HG02763 (cell line): ENCODE results near the gene ATP8B3.

Source experiments
- ATAC-seq: cut with Tn5 transposase; IDR thresholded peaks from one replicate; pipeline ENCODE4 v1.9.1; 2021; ENCODE audit warnings: mild to moderate bottlenecking, moderate library complexity; ENCODE audit not compliant: unreplicated experiment

The ATP8B3 gene

DNA sequence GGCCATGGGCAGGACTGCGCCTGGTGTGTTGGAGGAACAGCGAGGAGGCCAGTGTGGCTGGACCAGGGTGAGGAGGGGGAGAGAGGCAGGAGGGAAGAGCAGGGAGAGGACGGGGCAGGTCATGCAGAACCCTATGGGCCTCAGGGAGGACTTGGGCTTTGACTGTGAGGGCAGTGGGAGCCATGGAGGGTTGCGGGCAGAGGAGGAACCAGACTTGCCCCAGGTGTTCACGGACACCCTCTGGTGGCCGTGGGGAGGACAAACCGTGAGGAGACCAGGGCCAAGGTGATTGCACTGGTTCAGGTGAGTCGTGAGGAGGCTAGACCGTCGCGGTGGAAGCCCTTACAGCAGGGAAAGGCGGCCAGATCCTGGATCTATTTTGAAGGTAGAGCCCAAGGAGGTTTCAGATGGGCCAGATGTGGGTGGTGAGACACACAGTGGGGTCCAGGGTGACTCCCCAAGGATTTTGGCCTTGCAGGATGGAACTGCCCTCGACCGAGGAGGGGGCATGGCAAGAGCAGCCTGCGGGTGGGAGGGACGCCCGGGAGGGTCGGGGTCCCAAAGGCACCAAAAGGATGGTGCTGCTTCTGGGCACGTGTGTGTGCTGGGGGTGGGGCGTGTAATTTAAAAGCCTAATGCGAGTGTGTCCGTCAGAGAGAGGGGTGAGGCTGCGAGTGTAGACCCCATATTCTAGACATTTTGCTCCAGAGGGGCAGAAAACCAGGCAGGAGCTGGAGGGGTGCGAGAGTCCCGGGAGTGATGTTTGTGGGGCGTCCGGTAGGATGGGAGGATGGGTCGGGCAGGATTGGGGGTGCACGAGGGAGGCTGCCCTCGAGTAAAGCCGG lies 39.0 kb upstream of the ATP8B3 start:
- ATAC-seq, result no peak

DNA sequence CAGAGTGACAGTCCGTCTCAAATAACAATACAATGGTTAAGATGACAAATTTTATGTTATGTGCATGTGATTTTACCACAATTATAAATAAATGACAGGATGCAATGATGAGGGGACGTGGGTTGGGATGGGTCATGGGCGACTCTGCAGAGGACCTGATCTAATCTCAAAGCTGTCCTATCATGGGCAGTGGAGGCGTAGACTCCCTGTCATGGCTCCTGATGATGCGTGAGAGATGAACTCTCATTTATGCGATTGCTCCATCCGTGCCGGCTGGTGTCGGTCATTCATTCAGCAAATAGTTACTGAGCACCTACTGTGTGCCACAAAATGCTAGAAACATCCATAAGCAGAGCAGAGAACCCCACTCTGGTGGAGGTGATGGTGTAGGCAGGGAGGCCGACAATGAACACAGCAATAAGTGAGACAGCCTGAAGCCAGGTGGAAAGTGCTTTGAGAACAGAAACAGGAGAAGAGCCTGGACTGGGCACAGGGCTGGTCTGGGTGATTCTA lies 37.9 kb upstream of the ATP8B3 start:
- ATAC-seq, result no peak

DNA sequence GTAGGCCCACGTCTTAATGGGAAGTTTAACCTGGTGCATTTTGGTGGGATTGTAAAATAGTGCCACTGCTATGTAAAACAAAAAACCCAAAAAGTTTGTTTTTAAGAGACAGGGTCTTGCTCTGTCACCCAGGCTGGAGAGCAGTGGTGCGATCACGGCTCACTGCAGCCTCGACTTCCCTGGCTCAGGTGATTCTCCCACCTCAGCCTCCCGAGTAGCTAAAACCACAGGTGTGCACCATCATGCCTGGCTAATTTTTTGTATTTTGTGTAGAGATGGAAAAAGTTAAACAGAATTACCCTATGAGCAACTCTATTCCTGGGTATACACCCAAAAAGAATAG lies 37.0 kb upstream of the ATP8B3 start:
- ATAC-seq, result no peak

DNA sequence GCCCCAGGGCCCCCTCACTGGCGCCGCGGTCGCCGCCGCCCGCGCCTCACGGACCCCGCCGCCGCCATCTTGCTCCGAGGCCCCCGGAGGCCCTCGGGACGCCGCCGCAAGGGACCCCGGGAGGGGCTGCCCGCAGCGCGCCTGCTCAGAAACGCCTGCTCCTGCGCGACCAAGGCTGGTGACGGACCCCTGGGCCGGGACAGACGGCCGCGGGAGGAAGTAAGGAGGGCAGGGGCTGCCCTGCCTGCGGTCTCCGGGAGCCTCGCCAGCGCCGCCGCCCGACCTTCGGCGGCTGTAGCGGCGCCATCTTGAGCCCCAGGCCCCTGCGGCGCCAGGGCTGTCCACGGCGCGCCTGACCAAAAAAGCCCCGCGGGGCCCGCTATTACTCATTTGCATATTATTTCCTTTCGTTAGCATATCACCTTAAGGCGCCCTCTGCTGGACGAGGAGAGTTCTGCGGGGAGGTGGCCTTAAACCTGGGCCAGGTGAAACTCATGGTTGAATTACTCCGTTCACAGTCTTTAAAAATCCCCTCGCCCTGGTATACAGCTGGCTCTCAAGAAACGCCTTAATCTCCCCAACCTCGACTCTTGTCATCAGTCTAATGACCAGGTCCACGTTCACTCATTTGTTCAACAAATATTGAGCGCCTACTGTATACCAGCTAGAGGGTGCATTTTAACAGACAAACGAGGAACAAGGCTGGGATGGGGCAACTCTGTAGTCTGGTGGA lies 36.5 kb upstream of the ATP8B3 start, which contains the start of gene REXO1:
TSS of gene REXO1 (minus strand) at position 85 of the 733 bp plus-strand sequence. CDS start 125 bp downstream, outside the sequence.
- peak; percentile 78 for ATAC-seq

DNA sequence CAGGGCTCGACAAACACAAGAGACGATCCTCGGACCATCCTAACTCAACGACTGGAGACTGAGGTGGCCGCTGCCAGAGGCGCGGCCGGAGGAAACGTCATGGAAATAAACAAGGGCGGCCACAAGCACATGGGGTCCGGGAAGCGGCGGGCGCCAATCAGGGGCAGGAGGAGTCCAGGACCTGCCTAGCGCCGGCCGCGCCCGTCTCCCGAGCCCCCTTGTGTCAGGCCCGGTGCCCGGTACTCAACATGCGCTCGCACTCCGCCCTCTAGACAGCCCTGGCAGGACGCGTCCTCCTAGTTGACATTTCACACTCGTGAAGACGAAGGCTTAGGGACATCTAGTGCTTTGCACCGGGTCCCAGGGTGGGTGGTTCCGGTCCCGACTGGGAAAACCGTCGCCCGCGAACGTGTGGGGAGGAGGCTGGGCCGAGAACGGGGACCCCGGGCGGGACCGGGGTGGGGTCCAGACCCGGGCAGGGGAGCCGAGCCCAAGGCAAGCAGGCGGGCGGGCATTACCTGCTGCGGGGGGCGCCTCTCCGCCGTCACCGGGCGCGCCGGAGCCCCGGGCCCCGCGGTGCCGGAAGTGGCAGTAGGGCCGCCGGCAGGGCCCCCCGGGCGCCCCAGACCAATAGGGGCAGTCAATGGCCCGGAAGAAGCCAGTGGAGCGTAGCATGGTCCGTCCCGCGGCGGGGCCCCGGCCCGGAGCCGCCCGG lies 35.8 kb upstream of the ATP8B3 start:
- ATAC-seq, result no peak

DNA sequence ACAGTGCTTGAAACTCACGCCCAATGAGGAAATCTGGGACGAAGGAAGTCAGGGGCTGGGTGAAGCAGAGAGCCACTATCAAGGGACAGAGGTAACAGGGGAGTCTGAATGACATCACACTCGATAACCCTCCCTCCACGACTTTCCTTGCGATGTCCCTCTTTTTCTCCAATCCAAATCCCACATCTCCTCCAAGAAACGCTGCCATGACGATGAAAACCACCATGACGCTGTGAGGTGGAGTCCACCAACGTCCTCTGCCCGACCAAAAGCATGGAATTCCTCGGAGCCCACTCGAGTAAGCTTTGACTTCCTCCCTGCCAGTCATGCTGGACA lies 35.2 kb upstream of the ATP8B3 start:
- no peak for ATAC-seq

DNA sequence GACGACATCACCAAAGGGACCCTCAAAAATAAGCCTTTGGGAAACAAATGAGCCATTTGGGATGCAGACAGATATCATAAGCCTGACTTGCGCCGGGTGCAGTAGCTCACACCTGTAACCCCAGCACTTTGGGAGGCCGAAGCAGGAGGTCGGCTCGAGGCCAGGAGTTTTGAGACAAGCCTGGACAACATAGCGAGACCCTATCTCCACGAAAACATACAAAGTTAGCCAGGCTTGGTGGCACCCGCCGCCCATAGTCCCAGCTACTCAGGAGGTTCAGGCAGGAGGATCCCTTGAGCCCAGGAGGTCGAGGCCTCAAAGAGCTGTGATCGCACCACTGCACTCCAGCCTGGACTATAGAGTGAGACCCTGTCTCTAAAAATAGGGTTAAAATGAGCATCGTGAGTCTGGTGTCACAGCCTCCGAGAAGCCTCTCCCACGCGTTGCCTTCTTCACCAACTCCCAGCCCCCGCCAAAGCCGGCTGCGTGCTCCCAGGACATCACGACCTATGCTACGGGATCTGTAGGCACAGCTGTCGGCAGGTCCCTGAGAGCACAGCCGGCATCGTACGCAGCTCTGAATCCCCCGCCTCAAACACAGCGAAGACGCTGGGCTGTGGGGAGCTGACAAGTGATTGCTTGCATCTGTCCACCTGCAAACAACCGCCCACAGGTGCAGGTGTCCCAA lies 34.6 kb upstream of the ATP8B3 start:
- no peak for ATAC-seq

DNA sequence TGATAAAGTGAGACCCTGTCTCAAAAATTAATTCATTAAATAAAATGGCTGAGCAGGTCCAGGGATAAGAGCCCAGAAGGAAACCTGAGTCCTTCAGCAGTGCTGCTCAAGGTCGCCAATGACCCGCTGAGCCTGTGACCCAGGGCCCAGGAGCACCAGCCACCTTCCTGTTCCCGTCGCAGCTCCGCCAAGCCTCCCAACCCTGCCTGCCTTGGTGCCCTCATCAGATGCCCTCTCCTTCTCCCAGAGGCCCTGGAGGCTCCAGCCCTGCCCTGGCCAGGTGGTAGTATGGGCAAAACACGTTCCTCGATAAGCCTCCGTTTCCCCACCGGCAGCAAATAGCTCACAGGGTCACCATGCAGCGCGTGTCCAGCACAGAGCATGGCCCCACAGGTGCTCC lies 33.6 kb upstream of the ATP8B3 start:
- ATAC-seq, result no peak

DNA sequence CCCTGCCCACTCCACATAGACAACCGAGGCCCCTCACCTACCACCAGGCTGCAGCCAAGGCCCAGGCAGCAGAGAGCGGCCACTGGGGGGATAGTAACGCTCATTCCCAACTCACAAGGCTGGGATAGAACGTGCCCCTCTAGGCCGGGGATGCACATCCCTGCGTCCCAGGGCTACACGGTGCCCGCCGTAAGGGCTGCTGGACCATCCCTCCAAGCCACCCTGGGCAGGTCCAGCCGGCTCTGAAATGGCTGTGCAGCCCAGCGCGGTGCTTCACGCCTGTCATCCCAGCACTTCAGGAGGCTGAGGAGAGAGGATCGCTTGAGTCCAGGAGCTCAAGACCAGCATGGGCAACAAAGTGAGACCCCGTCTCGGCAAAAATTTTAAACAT lies 33.0 kb upstream of the ATP8B3 start:
- ATAC-seq, result no peak

DNA sequence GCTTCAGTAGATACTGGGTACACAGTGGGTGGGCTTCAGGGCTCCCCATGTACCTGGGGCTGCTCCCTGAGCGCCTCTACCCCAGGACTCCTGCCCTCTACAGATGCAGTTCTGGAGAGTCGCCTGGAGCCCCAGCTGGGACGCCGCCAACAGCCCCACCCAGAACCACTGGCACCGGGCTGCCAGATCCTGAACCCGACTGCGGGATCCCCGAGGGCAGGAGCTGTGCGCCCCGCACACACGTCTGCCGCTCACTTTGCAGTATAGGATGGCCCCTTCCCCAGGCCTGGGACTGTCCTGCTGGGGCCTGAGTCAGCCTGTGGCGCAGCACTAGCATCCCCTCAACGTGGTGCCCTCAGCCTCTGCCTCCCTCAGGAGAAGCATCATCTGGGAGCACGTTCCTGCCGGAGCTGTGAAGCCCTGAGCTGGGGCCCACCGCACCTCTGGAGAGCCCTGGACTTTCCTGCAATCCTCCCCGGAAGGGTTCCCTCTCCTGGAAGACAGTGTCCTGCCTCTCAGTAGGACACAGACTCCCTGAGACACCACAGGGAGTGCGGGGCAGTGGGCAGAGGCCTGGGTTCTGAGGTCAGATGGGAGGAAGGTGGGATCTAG lies 32.5 kb upstream of the ATP8B3 start:
- ATAC-seq, result no peak

DNA sequence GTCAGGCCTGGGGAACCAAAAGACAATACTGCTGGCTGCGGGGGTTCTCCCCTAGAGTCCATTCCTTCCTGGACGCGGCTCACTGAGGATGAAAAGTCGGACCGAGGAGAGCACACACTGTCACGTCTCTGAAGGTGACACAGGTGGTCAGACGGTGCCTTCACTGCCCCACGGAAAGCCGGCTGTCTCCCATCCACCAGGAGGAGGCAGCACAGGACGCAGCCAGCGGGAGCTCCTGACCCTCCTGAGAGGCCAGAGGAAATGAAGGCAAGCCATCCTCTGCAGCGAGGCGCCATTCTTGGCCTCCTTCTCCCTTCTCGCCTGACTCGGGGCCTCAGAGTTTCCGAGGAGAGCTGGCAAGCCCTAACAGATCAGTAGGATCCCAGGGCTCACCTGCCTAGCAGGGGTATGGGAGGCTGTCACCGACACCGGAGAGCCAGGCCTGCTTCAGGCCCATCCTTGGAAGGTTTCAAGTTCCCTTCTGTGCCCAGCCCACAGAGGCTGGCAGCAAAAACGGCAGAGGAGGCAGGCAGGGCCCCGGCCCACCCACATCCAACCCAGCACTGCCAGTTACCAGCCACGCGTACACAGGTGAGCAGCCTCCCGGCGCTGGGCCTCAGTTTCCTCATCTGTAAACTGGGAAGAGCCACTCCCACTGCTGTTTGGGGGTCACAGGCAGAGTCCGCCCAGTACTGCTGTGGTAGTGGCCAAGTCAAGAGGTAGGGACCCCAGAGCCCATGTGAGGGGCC lies 31.7 kb upstream of the ATP8B3 start:
- ATAC-seq, result no peak

DNA sequence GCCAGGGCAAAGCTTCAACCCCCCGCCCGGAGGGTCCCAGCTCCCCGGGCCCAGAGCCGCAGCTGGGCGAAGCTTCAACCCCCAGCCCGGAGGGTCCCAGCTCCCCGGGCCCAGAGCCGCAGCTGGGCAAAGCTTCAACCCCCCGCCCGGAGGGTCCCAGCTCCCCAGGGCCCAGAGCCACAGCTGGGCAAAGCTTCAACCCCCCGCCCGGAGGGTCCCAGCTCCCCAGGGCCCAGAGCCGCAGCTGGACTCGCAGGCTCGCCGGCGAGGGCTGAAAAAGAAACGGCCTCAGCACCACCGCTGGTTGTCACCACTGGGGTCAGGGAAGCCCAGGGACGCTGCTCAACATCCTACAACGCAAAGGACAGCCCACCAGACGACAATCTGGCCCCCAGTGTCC lies 31.0 kb upstream of the ATP8B3 start:
- ATAC-seq, result no peak

DNA sequence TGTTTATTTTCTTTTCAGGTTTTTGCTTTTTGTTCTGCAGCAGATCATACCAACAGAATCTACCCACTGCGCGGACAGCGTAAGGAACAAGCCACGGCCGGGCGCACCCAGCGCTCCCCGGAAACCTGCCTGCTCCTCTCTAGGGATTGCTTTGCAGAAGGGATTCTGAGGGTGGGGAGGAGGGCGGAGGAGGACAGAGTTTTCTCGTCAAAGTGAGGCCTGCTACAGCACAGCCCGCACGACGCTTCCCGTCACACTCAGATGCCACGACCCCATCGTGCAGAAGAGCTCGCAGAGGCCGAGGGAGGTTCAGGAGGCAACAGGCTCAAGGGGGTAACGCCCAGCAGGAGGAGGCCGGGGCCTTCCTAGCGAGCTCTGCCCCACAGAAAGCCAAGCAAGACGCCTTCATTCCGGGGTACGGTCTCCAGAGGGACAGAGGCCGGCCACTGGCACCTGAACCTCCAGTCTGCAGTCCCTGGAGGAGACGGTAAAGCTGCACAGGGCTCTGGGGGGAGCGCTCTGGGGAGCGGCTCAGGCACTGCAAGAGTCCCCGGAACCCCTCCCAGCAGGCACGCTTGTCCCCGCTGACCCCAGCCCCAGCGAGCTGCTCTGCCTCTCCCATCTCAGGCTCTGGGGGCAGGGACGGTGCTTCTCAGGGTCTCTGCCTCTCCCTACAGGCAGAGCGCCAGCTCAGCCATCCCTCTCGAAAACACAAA lies 29.3 kb upstream of the ATP8B3 start:
- no peak for ATAC-seq

DNA sequence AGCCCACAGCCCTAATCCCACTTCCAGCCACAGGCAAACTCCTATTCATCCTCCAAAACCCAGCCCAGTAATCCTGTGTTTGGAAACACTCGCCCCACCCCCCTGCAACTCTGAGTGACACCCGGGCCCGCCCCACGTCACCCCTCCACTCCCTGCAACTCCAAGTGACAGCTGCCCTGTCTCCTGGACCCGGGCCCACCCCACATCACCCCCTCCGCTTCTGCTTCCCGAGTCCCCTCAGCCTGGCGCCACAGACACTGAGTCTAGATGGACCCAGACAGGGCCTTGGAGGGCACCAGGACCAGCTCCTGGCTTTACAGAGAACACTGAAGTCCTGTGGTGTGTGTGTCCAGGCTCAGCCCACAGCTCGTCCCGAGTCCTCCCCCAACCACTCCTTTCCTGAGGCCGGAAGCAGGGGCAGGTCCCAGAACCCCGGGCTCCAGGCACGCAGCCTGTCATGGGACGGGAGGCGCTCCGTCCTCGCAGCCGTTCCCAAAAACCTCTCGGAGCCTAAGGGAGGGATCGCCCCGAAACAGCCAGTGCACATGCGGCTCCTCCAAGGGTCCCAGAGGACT lies 28.6 kb upstream of the ATP8B3 start:
- no peak for ATAC-seq

DNA sequence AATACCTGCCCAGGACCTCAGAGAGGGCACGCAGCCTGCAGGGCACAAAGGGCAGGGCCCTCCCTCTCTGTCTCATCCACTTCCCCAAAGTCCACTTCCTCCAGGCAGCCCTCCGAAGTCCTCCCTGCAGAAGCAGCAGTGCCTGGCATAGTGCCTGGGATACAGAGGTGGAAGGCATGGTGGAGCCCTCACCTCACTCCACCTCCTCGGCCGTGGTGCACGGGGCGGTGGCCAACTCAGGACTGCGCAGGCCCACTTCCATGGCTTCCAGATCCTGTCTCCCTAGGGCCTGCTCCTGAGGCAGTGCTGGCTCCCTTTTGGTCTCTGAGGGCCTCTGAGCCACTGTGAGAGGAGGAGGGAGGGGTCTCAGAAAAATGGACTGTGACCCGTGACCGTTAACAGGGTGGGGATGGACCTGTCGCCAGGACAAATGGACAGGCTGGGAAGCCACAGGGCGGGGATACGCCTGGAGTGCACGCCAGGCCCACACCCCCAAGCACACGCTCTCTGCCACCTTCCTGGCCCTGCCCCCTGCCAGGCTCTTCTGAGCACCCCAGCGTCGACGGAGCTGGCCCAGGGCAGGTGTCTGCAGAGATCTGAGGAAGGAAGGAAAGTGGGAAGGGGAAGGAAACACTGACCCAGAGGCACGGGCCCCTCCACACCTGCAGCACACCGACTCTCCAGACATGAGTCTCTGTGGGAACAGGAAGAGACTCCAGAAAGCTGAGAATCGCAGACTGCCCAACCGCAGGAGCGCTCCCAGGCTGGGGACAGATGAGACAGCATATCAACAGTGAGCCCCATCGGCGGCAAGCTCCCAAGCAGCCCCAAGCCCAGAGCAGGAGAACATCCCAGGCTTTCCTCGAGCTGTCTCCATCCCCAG lies 27.8 kb upstream of the ATP8B3 start:
- ATAC-seq, result no peak

DNA sequence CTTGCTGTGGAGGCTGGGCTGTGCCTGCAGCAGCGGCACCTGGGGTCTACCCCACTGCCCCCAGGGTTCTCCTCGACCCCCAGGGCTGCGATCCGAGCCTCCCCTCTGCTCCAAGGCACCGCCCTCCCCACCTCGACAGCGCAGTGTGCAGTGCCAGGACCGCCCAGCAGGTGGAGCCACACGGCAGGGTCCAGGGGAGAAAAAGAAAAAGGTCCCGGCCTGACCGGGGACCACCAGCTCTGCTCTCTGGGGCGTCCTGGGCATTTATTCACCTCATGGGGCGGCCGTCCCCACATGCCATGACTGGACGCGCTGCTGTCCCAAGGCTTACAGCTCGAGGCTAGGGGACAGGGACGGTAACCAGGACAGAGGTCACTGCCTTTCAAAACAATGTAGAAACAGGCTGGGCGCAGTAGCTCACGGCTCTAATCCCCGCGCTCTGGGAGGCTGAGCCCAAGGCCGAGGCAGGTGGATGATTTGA lies 25.6 kb upstream of the ATP8B3 start:
- ATAC-seq, result no peak

DNA sequence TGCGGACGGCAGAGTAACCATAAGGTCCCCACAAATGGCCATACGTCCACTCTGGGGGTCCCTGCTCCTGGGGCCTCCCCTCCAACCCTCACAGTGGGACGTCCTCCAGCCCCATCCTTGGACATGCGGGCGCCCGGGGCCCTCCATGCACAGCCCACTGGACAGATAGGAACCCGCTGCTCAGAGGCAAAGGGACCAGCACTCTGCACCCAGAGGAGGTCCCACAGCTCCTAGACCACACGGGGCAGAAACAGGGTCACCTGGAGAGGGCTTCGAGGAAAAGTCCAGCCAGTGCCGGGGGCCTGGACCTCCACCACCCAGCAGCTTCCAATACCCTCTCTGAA lies 25.1 kb upstream of the ATP8B3 start:
- no peak for ATAC-seq
